GM18873 (cell line): ENCODE results near the gene OTOS.

Source experiments
- ATAC-seq: cut with Tn5 transposase; IDR thresholded peaks from one replicate; pipeline ENCODE4 v1.9.1; 2021; ENCODE audit warnings: mild to moderate bottlenecking, moderate library complexity, moderate number of reproducible peaks; ENCODE audit not compliant: unreplicated experiment, low FRiP score

OTOS gene

DNA sequence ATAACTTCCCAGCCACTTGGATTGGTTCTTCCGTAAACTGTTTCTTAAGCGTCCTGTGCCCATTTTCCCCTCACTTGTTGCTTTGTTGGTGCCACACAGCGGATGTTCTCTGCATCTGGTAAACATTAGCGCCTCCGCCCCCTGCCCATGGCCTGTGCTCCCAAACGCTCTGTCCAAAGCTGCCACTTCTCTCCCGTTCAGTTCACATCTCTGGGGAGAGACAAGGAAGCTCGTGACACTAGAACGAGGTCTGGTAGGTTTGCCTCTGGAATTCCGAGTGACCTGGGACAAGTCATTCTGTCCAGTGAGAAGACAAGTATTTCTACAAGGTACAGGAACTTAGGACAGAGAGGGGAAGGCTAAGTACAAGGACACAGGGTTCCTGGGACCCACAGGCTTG is 13.7 kb downstream of the OTOS start:
- ATAC-seq = no peak

DNA sequence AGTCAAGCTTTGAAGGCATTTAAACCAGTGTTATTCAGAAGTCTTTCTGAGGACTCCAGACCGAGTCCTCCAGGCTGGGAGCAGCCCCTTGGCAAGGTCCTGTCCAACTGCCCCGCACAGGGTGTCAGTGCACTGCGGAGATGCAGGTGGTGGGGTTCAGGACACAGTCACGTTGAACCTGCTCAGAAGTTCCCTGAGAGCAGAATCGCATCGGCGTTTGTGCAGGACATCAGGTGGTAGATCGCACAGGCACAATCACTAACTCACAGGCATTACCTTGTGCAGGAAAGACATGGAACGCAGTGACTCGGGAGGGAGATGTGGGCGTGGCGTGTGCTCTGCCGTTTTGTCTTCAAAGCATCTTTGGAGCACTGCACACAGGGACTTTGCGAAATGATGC is 14.7 kb downstream of the OTOS start:
- ATAC-seq = no peak

DNA sequence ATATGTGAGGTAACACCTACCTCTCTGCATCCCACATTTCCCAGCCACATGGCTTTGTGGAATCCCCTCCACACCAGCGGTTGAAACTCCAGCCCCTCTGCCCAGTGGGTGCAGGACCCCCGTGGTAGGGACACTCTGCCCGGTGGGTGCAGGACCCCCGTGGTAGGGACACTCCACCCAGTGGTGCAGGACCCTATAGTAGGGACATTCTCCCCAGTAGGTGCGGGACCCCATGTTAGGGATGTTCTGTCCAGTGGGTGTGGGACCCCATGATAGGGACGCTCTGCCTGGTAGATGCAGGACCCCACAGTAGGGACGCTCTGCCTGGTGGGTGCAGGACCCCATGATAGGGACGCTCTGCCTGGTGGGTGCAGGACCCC is 15.8 kb downstream of the OTOS start:
- no peak for ATAC-seq

DNA sequence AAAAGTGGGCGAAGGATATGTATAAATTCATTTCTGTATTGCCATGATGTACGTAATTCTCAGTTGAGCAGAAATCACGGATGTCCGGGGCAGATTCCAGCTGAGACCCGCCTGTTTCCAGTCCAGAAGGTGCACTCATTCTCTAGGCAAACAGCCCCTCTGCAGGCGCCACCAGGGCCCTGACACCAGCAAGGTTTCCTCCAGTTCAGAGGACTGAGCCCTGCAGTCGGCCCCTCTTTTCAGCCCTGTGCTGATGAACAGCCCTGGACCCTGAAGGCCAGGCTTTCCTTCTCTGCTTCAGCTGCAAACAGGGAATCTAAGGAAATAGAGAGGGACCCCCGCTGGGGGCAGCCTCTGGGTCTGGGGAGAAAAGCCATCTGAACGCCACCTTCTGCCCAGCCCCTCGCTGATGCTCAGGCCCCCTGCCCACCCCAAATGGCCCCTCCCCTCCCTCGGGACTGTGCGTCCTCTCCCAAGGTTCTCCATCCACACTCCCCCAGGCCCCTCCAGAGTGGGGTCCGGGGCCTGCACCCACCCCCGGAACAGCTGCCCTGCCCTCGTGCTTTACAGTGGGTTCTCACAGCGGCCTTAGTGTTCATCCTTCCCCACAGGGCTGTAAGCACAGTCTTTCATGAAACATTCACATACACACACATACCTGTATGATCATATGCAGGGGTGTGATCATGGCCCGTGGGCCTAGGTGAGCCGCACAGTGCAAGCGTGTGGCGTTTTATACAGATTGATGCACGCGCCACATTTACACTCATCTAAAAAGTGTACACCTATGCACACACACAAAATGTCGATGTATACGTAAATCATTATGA is 16.4 kb downstream of the OTOS start:
- no peak for ATAC-seq

DNA sequence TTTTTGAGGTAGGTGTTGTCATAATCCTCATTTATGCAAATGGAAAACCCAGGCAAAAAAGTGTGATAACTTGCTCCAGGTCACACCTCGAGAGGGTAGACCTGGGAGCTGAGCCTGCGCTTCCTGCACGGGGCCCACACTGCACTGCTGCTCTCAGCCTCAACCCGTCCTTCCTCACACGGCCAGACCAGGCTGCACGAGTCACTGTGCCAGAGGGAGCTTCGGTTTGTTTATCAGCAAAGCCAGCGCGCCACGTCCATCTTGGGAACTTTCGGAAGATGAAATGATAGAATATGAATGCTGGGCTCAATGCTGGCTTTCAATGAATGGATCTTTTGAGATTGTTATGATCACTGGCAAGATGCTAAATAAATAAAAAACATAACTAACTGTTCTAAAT is 18.8 kb downstream of the OTOS start:
- ATAC-seq = no peak

DNA sequence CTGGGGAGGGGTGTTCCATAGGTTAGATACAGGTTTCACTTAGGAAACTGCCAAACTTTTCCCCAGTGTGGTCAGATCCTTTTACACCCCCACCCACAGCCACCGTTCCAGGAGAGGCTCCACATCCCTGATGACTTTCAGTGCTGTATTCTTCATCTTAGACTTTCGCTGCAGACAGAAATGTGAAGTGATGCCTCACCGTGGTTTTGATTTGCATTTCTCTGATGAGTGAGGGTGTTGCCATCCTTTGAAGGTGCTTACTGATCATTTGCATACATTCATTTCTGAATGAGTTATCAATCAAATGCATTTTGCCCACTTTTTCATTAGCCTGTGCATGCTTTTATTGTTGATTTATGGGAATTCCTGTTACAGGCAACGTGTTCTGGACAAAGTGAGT is 19.3 kb downstream of the OTOS start:
- no peak for ATAC-seq

DNA sequence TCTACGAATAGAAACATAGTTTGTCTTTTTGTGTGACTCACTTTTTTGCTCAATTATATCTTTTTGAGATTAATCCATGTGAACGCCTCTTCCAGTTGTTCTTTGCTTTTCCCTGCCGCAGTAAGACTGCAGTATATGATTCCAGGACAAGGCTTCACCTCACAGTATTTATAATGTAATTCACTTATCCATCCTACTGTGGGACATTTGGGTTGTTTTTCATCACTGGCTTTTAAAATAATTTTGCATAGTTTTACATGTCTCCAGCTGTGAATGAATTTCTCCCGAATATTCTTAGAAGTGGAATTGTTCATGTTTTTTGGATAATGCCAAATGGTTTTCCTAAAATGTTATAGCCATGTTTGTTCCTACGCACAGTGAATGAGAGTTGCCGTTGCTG is 26.2 kb downstream of the OTOS start:
- ATAC-seq = no peak

DNA sequence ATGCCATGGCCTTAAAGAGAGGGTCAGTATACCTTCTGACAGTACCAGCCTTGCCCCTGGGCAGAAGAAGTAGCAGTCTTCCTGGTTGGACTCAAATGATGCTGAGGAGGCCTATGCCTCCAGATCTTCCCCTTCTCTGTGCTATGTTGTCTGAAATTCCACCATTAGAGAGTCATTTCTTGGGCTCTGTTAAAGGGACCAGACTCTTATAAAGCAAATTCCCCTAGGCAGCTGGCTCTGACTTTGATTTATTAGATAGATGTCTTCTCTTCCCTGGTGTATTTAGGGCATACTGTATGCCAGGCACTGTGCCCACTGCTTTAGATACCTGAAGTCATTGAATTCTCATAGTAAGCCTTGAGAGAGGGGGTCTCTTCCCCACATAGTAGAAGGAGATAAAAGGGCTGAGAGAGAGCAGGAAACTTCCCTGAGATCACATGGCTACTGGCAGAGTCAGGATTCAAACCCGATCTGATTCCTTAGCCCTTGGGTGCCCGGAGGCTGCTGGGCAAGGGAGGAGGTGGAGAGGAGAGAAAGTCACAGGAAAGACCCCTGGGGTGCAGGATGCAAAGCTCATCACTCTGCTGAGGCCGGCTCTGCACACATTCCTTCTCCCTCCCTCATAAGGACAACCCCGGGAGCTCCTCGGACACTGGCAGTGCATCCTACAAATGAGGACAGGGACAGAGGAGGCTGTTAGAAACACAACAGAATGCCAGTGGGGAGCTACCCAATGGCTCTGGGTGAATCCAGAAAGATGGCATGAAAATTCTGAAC is 27.4 kb downstream of the OTOS start:
- no peak for ATAC-seq

DNA sequence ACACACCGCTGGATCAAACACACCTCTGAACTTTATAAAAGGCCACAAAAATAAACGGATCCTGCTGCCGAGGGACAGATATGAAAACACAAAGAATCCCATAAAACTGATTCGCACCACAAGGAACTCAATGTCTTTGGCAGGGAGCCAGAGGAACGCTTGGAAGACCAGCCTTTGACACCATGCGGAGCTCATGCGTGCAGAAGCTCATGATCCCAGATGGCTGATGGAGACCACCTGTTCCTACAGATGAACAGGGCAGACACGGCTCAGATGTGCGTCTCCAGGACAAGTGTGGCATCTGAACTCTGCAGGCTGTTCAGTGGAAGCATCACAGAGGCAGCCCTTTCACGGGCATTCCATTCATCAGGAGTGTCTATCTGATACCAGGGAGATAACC is 29.2 kb downstream of the OTOS start:
- no peak for ATAC-seq

DNA sequence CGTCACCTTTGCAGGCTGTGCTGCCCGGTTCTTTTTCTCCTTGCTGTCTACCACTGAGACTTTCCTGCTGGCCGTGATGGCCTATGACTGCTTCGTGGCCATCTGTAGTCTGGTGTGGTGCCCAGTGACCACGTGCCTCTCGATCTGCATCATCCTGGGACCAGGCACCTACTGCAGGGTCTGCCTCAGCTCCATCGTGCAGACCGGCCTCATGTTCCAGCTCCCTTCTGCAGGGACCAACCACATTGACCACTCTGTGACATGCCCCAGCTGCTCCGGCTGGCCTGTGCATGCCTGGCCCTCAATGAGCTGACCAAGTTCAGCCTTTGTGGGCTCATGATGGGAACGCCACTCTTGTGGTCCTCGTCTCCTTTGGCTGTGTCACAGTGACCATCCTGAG is 31.1 kb downstream of the OTOS start:
- ATAC-seq = no peak

DNA sequence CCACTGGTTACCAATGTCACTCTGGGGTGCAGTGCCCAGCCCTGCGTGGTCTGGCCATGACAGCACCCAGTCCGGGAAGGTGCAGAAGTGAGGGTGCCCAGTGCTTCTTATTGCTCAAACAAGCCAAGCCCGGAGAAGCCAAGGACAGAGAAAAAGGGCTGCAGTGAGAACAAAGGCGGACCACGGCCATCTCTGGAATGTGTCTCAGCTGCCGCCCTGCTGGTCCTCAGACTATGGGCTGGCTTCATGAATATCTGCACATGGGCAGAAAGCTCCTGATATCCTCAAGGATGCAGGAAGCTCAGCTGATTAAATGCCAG is 33.0 kb downstream of the OTOS start:
- ATAC-seq = no peak

DNA sequence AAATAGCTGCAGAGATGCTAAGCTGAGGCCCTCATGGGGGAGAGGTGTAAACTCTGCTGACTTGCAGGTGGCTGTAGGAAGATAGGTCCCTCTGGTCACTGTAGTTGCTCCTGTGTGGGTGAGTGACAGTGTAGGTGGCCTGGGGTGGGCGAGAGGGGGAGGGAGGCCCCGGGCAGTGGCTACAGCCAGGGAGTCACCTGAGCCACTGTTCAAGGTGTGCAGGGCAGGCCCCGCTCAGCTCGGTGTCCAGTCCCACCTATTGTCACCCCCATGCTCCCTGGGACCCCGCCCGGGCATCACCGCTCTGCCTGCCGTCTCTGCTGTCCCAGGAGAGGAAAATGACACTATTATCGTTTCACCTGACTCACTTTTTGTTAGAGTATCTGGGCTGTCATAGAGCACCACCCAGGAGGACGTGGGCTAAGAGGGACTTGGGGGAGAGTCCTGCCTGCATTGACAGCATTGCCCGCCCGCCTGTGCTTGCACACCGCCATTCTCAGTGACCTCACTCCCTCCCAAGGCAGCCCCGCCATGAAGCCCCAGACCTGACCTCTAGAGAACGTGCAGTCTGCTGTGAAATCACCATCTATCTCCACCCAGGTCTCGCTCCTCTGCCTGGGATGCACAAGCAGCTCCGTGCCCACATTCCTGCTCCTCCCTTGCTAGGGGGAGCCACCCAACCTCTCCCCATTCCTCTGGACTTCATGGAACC is 33.5 kb downstream of the OTOS start:
- no peak for ATAC-seq

DNA sequence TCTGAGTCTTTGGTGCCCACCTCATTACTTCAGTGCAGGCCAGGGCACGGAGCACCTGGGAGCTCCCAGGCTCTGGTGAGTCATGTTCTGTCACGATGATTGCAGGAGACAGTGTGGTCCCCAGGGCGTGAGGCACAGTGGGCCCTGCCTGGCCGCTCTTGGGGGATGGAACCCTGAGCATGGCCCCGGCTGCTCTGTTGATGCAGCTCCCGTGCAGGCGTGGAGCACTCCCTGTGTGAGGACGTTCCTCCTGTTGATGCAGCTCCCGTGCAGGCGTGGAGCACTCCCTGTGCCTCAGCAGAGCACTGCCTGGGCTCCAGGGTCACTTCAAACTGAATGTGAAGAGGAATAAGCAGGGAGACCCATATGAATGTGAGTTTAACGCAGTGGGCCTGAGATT is 34.5 kb downstream of the OTOS start:
- ATAC-seq = no peak

DNA sequence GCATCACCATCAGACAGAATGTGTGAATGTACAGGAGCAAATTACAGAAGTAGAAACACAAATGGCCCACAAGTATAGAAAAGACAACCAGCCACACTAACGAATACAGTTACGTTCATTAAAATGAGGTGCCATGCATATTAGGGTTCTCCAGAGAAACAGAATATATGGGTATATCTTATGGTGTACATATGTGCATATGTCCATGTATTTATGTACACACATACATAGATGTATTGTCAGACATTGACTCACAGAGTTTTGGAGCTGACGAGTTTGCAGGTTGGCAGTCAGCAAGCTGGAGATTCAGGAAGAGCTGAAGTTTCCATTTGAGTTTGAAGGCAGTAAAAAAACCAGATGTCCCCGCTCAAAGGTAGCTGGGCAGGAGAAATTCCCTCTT is 37.3 kb downstream of the OTOS start:
- ATAC-seq = no peak

DNA sequence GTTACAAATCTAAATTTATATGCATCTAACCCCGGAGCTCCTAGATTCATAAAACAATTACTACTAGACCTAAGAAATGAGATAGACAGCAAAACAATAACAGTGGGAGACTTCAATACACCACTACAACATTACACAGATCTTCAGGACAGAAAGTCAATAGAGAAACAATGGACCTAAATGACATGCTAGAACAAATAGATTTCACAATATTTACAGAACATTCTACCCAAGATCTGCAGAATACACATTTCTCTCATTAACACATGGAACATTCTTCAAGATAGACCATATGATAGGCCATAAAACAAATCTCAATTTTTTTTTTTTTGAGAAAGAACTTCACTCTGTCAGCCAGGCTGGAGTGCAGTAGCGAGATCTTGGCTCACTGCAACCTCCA is 42.1 kb downstream of the OTOS start:
- no peak for ATAC-seq

DNA sequence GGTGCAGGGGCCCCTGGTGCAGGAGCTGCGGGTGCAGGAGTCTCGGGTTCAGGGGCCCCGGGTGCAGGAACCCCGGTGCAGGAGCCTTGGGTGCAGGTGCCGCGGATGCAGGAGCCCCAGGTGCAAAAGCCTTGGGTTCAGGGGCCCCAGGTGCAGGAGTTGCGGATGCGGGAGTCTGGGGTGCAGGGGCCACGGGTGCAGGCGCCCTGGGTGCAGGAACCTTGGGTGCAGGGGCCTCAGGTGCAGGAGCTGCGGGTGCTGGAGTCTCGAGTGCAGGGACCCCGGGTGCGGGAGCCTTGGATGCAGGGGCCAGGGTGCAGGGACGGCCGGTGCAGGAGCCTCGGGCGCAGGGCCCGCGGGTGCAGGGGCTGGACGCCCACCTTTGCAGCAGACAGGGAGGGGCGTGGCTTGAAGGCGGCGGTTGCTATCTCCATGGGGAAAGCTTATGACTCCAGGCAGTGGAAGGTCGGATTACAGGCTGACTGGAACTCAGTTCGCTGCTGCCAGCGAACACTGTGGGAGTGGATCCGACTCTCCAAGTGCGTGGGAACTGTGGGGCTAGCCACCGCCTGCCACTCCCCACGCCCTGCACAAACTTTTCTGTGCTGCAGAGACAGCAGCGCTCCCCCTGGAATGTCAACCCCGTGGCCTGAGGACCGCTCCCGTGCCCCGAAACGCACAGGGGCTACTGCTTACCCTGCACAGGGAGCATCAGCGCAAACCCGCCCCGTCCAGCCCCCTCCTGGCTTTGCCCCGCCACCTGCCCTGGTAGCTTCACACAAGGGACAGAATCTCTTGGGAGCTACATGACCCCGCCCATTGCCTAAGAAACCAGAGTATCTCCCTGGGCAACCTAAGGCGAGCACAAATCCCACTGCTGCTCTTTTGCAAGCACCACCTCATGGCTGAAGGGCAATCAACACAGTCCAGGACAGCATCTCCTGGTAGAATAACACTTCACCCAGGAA is 44.6 kb downstream of the OTOS start:
- ATAC-seq = no peak

DNA sequence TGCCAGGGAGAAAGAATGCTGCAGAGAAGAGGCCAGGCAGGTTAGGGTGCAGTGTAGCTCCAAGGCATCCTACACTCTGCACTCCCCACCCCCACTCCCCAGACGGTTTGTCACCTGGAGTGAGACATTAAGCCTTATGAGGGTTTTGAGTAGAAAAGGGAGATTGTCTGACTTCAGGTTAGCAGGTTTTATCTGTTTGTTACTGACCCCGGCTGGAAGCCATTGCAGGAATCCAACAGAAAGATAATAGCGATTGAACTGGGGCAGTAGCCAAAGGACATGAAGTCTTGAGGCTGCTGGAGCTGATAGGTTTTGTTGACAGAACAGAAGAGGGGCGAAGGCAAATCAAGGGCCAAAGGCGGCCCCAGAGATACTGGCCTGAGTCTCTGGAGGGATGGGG is 51.2 kb downstream of the OTOS start:
- no peak for ATAC-seq
